Body of pancreas (tissue), 4 donors: ENCODE data around the gene ZCCHC17.

Experiments
- CTCF ChIP-seq, 7 experiments: fragments of 450-650 bp in 4 of 7; fragments of 200-600 bp in 3 of 7; sonication (generic) in 3 of 7; IDR thresholded peaks; one replicate each; pipeline ENCODE4 v1.5.1; 2016 to 2019; ENCODE audit warnings: antibody characterized with exemption in 7 of 7
- POLR2A ChIP-seq, 3 donors: fragments of 450-650 bp; IDR thresholded peaks; one replicate each; pipeline ENCODE4 v1.6.1; 2016; ENCODE audit warnings: antibody characterized with exemption in 3 of 3, mild to moderate bottlenecking in 2 of 3

- TF ChIP-seq CTCF (IDR thresholded peaks at IDR 0.05) (no peak), POLR2A (IDR thresholded peaks at IDR 0.05) (no peak)
These were observed 33.4 kb upstream of the ZCCHC17 start for GRCh38 chr1:31263408-31263807.
